HepG2 (cell line): ENCODE measurements around the gene TNS1. TPM values are rescaled to one million over a fixed set of nuclear protein-coding genes. Genes with fewer than 3 reads are reported as not detected.

Source experiments
- ATAC-seq: fragments of 200-7000 bp; cut with Tn5 transposase; 3 replicates; pipeline ENCODE4 v1.9.1; 2020; ENCODE audit warnings: mild to moderate bottlenecking, moderate library complexity
- BruUV-seq: library from RNA; stranded (reverse); fragments of 400-500 nt; replicated peaks from 2 replicates; lab custom pipeline; 2021; lab: Mats Ljungman, UMichigan
- CTCF ChIA-PET: fragments of 300-600 bp; formaldehyde crosslinking; extraction: SDS; loops from one replicate; lab custom pipeline; 2021; ENCODE audit warnings: low total read pairs, inconsistent platforms, low intra/inter-chr PET ratio; lab: Yijun Ruan, JAX
- POLR2A ChIA-PET: fragments of 350-600 bp; sonication (Branson Sonifier 250); formaldehyde crosslinking; loops from one replicate; lab custom pipeline; 2020; ENCODE audit warnings: antibody characterized with exemption, inconsistent platforms; lab: Yijun Ruan, JAX
- DNase-seq: peaks from one replicate; pipeline ENCODE4 v3.0.0-alpha.2; 2015; ENCODE audit warnings: low spot score
- FAIRE-seq: peaks from 3 replicates; lab custom pipeline; 2011; peaks lifted over from hg19 to GRCh38; lab: Jason Lieb, UNC
- H2AFZ ChIP-seq: one replicate; pipeline ENCODE4 v1.6.1; 2011; ENCODE audit warnings: low read length, inconsistent platforms
- H3K27ac ChIP-seq: fragments of 300-600 bp; 3 replicates; pipeline ENCODE4 v1.8.0; 2011; ENCODE audit warnings: mixed run types, mild to moderate bottlenecking, mixed read lengths, low read length, inconsistent platforms; ENCODE audit not compliant: insufficient read depth; ENCODE audit errors: extremely low read length
- H3K27me3 ChIP-seq, 2 experiments: fragments of 200-600 bp in 1 of 2; 2 replicates in 1 of 2; 3 replicates in 1 of 2; pipeline versions ENCODE4 v1.6.0 to v1.8.0; 2011; ENCODE audit warnings: low read length in 2 of 2, mild to moderate bottlenecking in 2 of 2, moderate library complexity in 2 of 2, inconsistent platforms in 1 of 2; ENCODE audit not compliant: insufficient read depth in 2 of 2, control insufficient read depth in 1 of 2
- H3K36me3 ChIP-seq, 2 experiments: fragments of 200-600 bp in 1 of 2; replicated peaks in 1 of 2; 2 replicates in 1 of 2; 3 replicates in 1 of 2; pipeline versions ENCODE4 v1.5.1 to v1.8.0; 2011; ENCODE audit warnings: low read length in 2 of 2, inconsistent platforms in 1 of 2; ENCODE audit not compliant: insufficient read depth in 2 of 2, control insufficient read depth in 1 of 2
- H3K4me1 ChIP-seq: 2 replicates; pipeline ENCODE4 v1.5.1; 2012; ENCODE audit warnings: low read length, inconsistent platforms; ENCODE audit not compliant: insufficient read depth
- H3K4me2 ChIP-seq: 2 replicates; pipeline ENCODE4 v1.6.0; 2011; ENCODE audit warnings: low read depth, low read length, inconsistent platforms
- H3K4me3 ChIP-seq, 3 experiments: fragments of 200-600 bp in 1 of 3; sonication (generic), shearing (Covaris generic) in 1 of 3; replicated peaks in 1 of 3; 2 replicates each; pipeline ENCODE4 v1.5.1; 2011 to 2016; ENCODE audit warnings: low read length in 3 of 3, inconsistent platforms in 2 of 3, low read depth in 2 of 3, mild to moderate bottlenecking in 2 of 3, control low read depth in 1 of 3, mixed read lengths in 1 of 3; ENCODE audit not compliant: insufficient read depth in 1 of 3
- H3K79me2 ChIP-seq: one replicate; pipeline ENCODE4 v1.6.1; 2011; ENCODE audit warnings: low read length, inconsistent platforms; ENCODE audit not compliant: insufficient read depth
- H3K9ac ChIP-seq: 2 replicates; pipeline ENCODE4 v1.6.0; 2011; ENCODE audit warnings: mild to moderate bottlenecking, low read depth, low read length, inconsistent platforms; ENCODE audit not compliant: insufficient read depth
- H3K9me3 ChIP-seq: 2 replicates; pipeline ENCODE4 v1.5.1; 2012; ENCODE audit warnings: mild to moderate bottlenecking, low read length
- H4K20me1 ChIP-seq: 2 replicates; pipeline ENCODE4 v1.6.0; 2011; ENCODE audit warnings: inconsistent platforms, mild to moderate bottlenecking, low read length, moderate library complexity; ENCODE audit not compliant: insufficient read depth
- AKAP8 ChIP-seq: sonication (generic); formaldehyde crosslinking; IDR thresholded peaks from 2 replicates; pipeline ENCODE4 v1.5.1; 2020; ENCODE audit warnings: mild to moderate bottlenecking, missing genetic modification reagents
- ATF1 ChIP-seq: IDR thresholded peaks from 2 replicates; pipeline ENCODE4 v1.6.1; 2016; ENCODE audit warnings: mild to moderate bottlenecking, control low read depth
- BCL6 ChIP-seq: IDR thresholded peaks from 2 replicates; pipeline ENCODE4 v1.6.1; 2016; ENCODE audit warnings: missing genetic modification reagents, missing compliant biosample characterization
- FOXC1 ChIP-seq: sonication (generic); formaldehyde crosslinking; IDR thresholded peaks from 2 replicates; pipeline ENCODE4 v1.8.0; 2022; ENCODE audit warnings: mild to moderate bottlenecking, missing genetic modification reagents, borderline replicate concordance
- MBNL3 ChIP-seq: fragments of 250-450 bp; sonication (Bioruptor Pico); conservative IDR thresholded peaks from 2 replicates; pipeline ENCODE4 v1.8.0; 2022; ENCODE audit warnings: mild to moderate bottlenecking, inconsistent platforms
- RBM22 ChIP-seq: fragments of 200-400 bp; formaldehyde crosslinking; optimal IDR thresholded peaks from 2 replicates; pipeline ENCODE3; 2017; ENCODE audit warnings: mild to moderate bottlenecking, low read length, moderate library complexity
- RELA ChIP-seq: sonication (generic); formaldehyde crosslinking; IDR thresholded peaks from 2 replicates; pipeline ENCODE4 v1.4.0; 2020; ENCODE audit warnings: missing genetic modification reagents
- U2AF2 ChIP-seq: fragments of 200-400 bp; formaldehyde crosslinking; IDR thresholded peaks from 2 replicates; pipeline ENCODE4 v1.6.1; 2017; ENCODE audit warnings: low read depth, mild to moderate bottlenecking, low read length
- ZFYVE20 ChIP-seq: sonication (generic); formaldehyde crosslinking; IDR thresholded peaks from 2 replicates; pipeline ENCODE4 v1.8.0; 2023; ENCODE audit warnings: low read depth, mild to moderate bottlenecking, moderate library complexity, missing genetic modification reagents, borderline replicate concordance
- ZNF318 ChIP-seq: sonication (generic); formaldehyde crosslinking; IDR thresholded peaks from 2 replicates; pipeline ENCODE4 v1.4.0; 2020; ENCODE audit warnings: mild to moderate bottlenecking, missing genetic modification reagents
- WGBS: methylation state at CpG from one replicate; pipeline ENCODE4 v1.1.6; 2017; ENCODE audit warnings: low lambda C conversion rate; 5-methylcytosine and 5-hydroxymethylcytosine counted together
- in situ Hi-C: cut with HindIII; loops from 2 replicates; pipeline ENCODE4 v1.10.0; 2017; ENCODE audit warnings: low pct_unique_long_range_greater_than_20kb; ENCODE audit not compliant: extremely low pct_ligation_motif_present
- intact Hi-C: fragments of 100-400 bp; cut with micrococcal nuclease; formaldehyde crosslinking; loops from one replicate; pipeline ENCODE4 v1.10.0; 2022; ENCODE audit not compliant: unreplicated experiment
- polyA plus RNA-seq, 8 experiments: library from polyadenylated mRNA; depleted of rRNA in 3 of 8; stranded (reverse) in 7 of 8; unstranded in 1 of 8; fragments of >200 nt; fragmentation: Illumina TruSeq in 4 of 8; extraction: Trizol in 4 of 8; gene quantifications; 2 replicates each; pipeline versions ENCODE4 v1.2.1 to v1.2.3, GENCODE V29; 2011 to 2016; ENCODE audit warnings: low read depth in 4 of 8, missing spikeins in 1 of 8, mixed read lengths in 1 of 8; ENCODE audit not compliant: insufficient read depth in 1 of 8
- total RNA-seq, 5 experiments: library from RNA; depleted of rRNA; stranded (reverse); fragments of >200 nt; fragmentation: Illumina TruSeq; extraction: Trizol; gene quantifications; 2 replicates each; pipeline ENCODE4 v1.2.3, GENCODE V29; 2016; ENCODE audit warnings: low read depth in 1 of 5
- TF ChIP-seq, protein P1 (sequence below): sonication (generic); formaldehyde crosslinking; conservative IDR thresholded peaks from 2 replicates; pipeline ENCODE4 v1.8.0; 2022; ENCODE audit warnings: low read depth, missing genetic modification reagents
- TF ChIP-seq, protein P2 (sequence below): sonication (generic); formaldehyde crosslinking; IDR thresholded peaks from 2 replicates; pipeline ENCODE4 v1.5.0; 2020; ENCODE audit warnings: mild to moderate bottlenecking, missing genetic modification reagents

The TNS1 gene
- total and polyA plus RNA-seq, 2 of the 13 experiments (the other 11 are each of a cell fraction or from before 2014, with no cell fraction given), result 1.9 to 118 TPM

DNA sequence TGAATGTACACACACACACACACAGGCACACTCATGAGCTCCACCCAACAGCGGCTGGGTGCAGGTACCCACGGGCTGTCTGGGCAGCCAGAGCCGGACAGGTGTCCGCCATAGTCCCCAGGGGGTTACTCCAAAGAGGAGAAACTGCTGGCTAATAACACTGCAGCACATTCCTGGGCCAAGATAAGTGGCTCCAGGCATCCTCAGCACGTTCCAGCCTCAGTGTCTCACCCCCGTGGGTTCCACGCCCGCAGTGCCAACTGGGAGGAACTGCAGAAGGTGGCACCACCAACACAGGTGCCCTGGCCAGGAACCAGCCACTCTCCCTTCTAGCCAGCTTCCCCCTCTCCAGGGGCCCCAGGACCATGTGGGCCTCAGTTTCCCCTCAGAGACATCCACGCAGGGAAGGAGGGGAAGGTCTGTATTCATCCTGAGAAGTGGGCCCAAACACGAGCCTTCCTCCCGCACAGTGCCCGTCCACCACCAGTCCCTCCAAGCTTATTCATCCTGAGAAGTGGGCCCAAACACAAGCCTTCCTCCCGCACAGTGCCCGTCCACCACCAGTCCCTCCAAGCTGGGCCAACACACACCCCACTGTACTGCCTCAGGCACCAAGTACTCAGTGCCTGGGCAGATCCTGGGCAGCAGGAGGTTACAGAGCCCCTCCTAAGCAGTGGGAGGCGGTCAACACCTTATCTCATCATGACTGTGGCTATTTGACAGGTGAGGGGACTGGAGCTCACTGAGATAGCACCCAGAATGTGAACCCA is 47.6 kb downstream of the TNS1 start:
- no peak overlapping the region for H3K27ac ChIP-seq
- H3K27me3 ChIP-seq, result peaks cover 5 to 73% of the 10 kb centered on the region in 2 experiments; a peak in 4 of 5 replicates
- DNase-seq (no peak), FAIRE-seq (no peak), ATAC-seq (no peak)
- no peaks in the 10 kb centered on the region for H3K79me2 ChIP-seq
- intact Hi-C loops (no loop called here), in situ Hi-C loops (no loop called here)
- no peaks in the 10 kb centered on the region for H4K20me1 ChIP-seq
- ChIA-PET CTCF (no interaction called here), POLR2A (no interaction called here)
- peaks cover 7% of the 10 kb centered on the region for H3K4me1 ChIP-seq
- no peaks in the 10 kb centered on the region for H3K36me3 ChIP-seq
- no peaks in the 10 kb centered on the region for H3K9me3 ChIP-seq
- BruUV-seq, result no TSS peak
- H3K4me3 ChIP-seq, result no peak overlapping the region
- WGBS, result 53% methylated on average over 12 of the region's 15 CpGs
- no peak overlapping the region for H2AFZ ChIP-seq
- H3K4me2 ChIP-seq, result no peak overlapping the region
- no peak overlapping the region for H3K9ac ChIP-seq
- TF ChIP-seq RELA (CRISPR knock-in tag) (no peak), BCL6 (no peak), AKAP8 (CRISPR knock-in tag) (no peak), ATF1 (CRISPR knock-in tag) (no peak), MBNL3 (CRISPR knock-in tag) (no peak), ZNF318 (CRISPR knock-in tag) (no peak), RBM22 (no peak), ZFYVE20 (no peak), U2AF2 (no peak), FOXC1 (no peak)
- TF ChIP-seq, protein P1, sequence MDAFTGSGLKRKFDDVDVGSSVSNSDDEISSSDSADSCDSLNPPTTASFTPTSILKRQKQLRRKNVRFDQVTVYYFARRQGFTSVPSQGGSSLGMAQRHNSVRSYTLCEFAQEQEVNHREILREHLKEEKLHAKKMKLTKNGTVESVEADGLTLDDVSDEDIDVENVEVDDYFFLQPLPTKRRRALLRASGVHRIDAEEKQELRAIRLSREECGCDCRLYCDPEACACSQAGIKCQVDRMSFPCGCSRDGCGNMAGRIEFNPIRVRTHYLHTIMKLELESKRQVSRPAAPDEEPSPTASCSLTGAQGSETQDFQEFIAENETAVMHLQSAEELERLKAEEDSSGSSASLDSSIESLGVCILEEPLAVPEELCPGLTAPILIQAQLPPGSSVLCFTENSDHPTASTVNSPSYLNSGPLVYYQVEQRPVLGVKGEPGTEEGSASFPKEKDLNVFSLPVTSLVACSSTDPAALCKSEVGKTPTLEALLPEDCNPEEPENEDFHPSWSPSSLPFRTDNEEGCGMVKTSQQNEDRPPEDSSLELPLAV (CRISPR knock-in tag), result no peak
- TF ChIP-seq, protein P2, sequence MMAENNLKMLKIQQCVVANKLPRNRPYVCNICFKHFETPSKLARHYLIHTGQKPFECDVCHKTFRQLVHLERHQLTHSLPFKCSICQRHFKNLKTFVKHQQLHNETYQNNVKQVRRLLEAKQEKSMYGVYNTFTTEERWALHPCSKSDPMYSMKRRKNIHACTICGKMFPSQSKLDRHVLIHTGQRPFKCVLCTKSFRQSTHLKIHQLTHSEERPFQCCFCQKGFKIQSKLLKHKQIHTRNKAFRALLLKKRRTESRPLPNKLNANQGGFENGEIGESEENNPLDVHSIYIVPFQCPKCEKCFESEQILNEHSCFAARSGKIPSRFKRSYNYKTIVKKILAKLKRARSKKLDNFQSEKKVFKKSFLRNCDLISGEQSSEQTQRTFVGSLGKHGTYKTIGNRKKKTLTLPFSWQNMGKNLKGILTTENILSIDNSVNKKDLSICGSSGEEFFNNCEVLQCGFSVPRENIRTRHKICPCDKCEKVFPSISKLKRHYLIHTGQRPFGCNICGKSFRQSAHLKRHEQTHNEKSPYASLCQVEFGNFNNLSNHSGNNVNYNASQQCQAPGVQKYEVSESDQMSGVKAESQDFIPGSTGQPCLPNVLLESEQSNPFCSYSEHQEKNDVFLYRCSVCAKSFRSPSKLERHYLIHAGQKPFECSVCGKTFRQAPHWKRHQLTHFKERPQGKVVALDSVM, result no peak
